GM12801 (cell line): Measurements from ENCODE around the gene RCOR2.

Experiments
- CTCF ChIP-seq: IDR thresholded peaks from one replicate; pipeline ENCODE4 v1.5.1; 2011; ENCODE audit warnings: control low read depth; ENCODE audit not compliant: insufficient read length; ENCODE audit errors: extremely low read depth

RCOR2 gene

GRCh38 chr11:63945477-63946163 is 28.7 kb upstream of the RCOR2 start:
- no peak for TF ChIP-seq CTCF

- TF ChIP-seq CTCF: no peak
Observed at GRCh38 chr11:63944987-63945386, 28.0 kb upstream of the RCOR2 start.

GRCh38 chr11:63942803-63943202 is 25.8 kb upstream of the RCOR2 start:
- TF ChIP-seq CTCF: no peak

- no peak for TF ChIP-seq CTCF
Observed at GRCh38 chr11:63941901-63942300, 24.9 kb upstream of the RCOR2 start.

- TF ChIP-seq CTCF: no peak
Observed at GRCh38 chr11:63940786-63941185, 23.8 kb upstream of the RCOR2 start.

GRCh38 chr11:63939397-63939891 is 22.5 kb upstream of the RCOR2 start:
- no peak for TF ChIP-seq CTCF

GRCh38 chr11:63938479-63939396 is 21.8 kb upstream of the RCOR2 start, which contains the start of gene NAA40:
NAA40 (plus strand) TSS chr11:63939002; CDS start chr11:63939097, 95 bp downstream.
- TF ChIP-seq CTCF: no peak
